Natural killer cell (primary cell): ENCODE data around the gene SPTLC3. TPM values are rescaled to one million over a fixed set of nuclear protein-coding genes. Genes with fewer than 3 reads are reported as not detected.

ENCODE experiments used
- ATAC-seq, 3 donors: fragments of 150-1000 bp in 2 of 3; fragments of 200-7000 bp in 1 of 3; cut with Tn5 transposase; 1 replicate in 1 of 3; 2 replicates in 2 of 3; pipeline ENCODE4 v1.10.0; 2021; ENCODE audit warnings: mild to moderate bottlenecking in 2 of 3, moderate library complexity in 2 of 3
- DNase-seq, 2 donors: peaks; one replicate each; pipeline versions ENCODE4 v3.0.0 to v3.0.0-alpha.2; 2013 to 2021; ENCODE audit warnings: mixed read lengths in 1 of 2
- H3K27ac ChIP-seq: one replicate; pipeline ENCODE4 v1.5.1; 2013; ENCODE audit warnings: mild to moderate bottlenecking, low read length
- H3K27me3 ChIP-seq: one replicate; pipeline ENCODE4 v1.6.1; 2013; ENCODE audit warnings: low read length; ENCODE audit not compliant: control insufficient read depth, insufficient read depth
- H3K36me3 ChIP-seq: one replicate; pipeline ENCODE4 v1.6.1; 2013; ENCODE audit warnings: low read length; ENCODE audit not compliant: control insufficient read depth, insufficient read depth
- H3K4me1 ChIP-seq: one replicate; pipeline ENCODE4 v1.6.1; 2013; ENCODE audit warnings: low read length; ENCODE audit not compliant: control insufficient read depth, insufficient read depth
- H3K4me3 ChIP-seq: one replicate; pipeline ENCODE4 v1.5.1; 2013; ENCODE audit warnings: low read length
- H3K9me3 ChIP-seq: one replicate; pipeline ENCODE4 v1.6.1; 2013; ENCODE audit warnings: low read length; ENCODE audit not compliant: control insufficient read depth, insufficient read depth
- H3K27ac Mint-ChIP-seq, 2 donors: one replicate each; pipeline ENCODE4 v1.8.0; 2022; ENCODE audit warnings: mild to moderate bottlenecking in 2 of 2, mixed read lengths in 2 of 2, moderate library complexity in 1 of 2
- H3K27me3 Mint-ChIP-seq, 2 donors: one replicate each; pipeline ENCODE4 v1.8.0; 2022; ENCODE audit warnings: low read depth in 2 of 2, mixed read lengths in 2 of 2
- H3K36me3 Mint-ChIP-seq: one replicate; pipeline ENCODE4 v1.8.0; 2022; ENCODE audit warnings: mixed read lengths
- H3K4me1 Mint-ChIP-seq, 2 donors: one replicate each; pipeline ENCODE4 v1.8.0; 2022; ENCODE audit warnings: mixed read lengths in 2 of 2
- H3K4me3 Mint-ChIP-seq: one replicate; pipeline ENCODE4 v1.8.0; 2022; ENCODE audit warnings: mild to moderate bottlenecking, moderate library complexity, mixed read lengths
- H3K9me3 Mint-ChIP-seq, 2 donors: one replicate each; pipeline ENCODE4 v1.8.0; 2022; ENCODE audit warnings: mixed read lengths in 2 of 2
- WGBS: methylation state at CpG from one replicate; pipeline ENCODE4 v1.1.7; 2013; ENCODE audit warnings: missing lambda C conversion rate; ENCODE audit not compliant: insufficient coverage; 5-methylcytosine and 5-hydroxymethylcytosine counted together
- intact Hi-C: fragments of 100-400 bp; cut with micrococcal nuclease; formaldehyde crosslinking; loops from one replicate; pipeline ENCODE4 v1.14.2; 2022
- total RNA-seq, 4 donors: library from RNA; stranded (reverse); fragments of 120-200 nt in 1 of 4; gene quantifications; one replicate each; pipeline versions ENCODE4 v1.2.3 to v1.2.4, GENCODE V29; 2013 to 2022
- TF ChIP-seq, protein P1 (sequence below): fragments of 200-600 bp; IDR thresholded peaks from one replicate; pipeline ENCODE4 v1.8.0; 2022; ENCODE audit warnings: antibody characterized with exemption

SPTLC3 gene
- total RNA-seq, 3 donors from 2014 or later (not counting 1 experiment from before 2014, with no cell fraction given): 1.5 to 4.6 (median 1.9) TPM

DNA sequence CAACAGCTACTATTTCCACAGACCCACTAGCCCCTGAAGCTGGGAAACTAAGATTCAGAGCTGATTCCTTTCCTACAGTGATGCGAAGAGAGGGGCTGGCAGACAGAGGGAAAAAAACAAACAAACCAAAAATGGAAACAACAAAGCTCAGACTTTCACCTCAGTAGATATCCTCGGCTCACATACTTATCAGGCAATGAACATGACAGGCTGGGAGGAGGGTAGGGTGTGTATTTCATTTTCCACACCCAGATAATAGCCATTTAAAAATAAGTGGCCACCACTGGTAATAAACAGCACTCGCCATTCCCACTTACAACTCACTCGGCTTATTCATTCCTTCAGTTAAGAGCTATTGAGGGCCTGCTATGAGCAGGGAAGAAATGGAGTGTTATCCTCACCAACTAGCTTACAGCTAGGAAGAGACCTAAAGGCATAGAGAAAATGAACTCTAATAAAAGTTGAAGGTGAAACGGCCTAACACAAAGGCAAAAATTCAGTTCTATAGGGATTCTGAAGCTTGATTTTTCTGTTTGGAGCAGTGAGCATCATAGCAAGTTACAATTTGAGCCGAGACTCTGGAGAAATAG lies 32.0 kb upstream of the SPTLC3 start:
- H3K9me3 ChIP-seq: no peaks in the 10 kb centered on the region
- H3K27me3 ChIP-seq: no peaks in the 10 kb centered on the region
- no peaks in the 10 kb centered on the region for H3K36me3 ChIP-seq
- Mint-ChIP-seq H3K4me3 (no peak overlapping the region), H3K9me3 (no peaks in the 10 kb centered on the region), H3K36me3 (no peaks in the 10 kb centered on the region), H3K27ac (no peak overlapping the region), H3K27me3 (peaks cover 8 to 13% of the 10 kb centered on the region in 2 donors), H3K4me1 (no peaks in the 10 kb centered on the region)
- DNase-seq (no peak), ATAC-seq (no peak)
- TF ChIP-seq, protein P1, sequence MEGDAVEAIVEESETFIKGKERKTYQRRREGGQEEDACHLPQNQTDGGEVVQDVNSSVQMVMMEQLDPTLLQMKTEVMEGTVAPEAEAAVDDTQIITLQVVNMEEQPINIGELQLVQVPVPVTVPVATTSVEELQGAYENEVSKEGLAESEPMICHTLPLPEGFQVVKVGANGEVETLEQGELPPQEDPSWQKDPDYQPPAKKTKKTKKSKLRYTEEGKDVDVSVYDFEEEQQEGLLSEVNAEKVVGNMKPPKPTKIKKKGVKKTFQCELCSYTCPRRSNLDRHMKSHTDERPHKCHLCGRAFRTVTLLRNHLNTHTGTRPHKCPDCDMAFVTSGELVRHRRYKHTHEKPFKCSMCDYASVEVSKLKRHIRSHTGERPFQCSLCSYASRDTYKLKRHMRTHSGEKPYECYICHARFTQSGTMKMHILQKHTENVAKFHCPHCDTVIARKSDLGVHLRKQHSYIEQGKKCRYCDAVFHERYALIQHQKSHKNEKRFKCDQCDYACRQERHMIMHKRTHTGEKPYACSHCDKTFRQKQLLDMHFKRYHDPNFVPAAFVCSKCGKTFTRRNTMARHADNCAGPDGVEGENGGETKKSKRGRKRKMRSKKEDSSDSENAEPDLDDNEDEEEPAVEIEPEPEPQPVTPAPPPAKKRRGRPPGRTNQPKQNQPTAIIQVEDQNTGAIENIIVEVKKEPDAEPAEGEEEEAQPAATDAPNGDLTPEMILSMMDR: no peak
- H3K4me1 ChIP-seq: no peaks in the 10 kb centered on the region
- no peak overlapping the region for H3K4me3 ChIP-seq
- WGBS: 94% methylated on average over 4 of the region's 6 CpGs
- no peak overlapping the region for H3K27ac ChIP-seq
- intact Hi-C loops: no loop called here

DNA sequence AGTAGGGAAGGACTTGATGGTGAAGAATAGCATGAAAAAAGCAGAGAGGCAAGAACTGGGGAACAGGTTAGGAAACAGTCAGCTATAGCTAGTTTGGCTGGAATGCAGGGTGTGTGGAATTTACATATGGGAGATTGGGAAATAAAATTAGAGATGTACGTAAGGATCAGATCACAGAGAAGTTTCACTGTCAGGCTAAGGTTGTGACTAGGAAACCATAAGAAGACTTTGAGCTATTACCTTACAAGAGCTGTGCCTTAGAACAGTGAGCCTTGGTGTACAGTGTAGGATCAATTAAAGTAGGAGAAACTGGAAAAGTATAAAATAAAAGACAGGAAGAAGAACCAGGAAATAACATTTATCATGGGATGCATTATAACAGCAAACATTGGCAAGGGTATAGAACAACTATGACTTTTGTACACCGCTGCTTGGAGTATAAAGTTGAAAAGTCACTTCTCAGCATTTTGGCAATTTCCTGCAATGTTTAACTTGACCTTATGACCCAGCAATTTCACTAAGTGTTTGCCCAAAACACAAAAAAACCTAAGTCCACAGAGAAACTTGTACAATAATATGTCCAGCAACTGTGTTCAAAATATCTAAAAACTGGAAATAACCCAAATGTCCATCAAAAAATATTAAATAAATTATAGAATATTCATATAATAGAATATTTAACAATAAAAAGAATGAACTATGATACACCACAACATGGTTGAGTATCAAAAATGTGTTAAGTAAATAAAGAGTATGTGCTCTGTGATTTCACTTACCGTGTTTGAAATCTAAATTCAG lies 31.2 kb upstream of the SPTLC3 start:
- Histone ChIP-seq H3K36me3 (no peaks in the 10 kb centered on the region), H3K9me3 (no peaks in the 10 kb centered on the region), H3K4me1 (no peaks in the 10 kb centered on the region), H3K27ac (no peak overlapping the region), H3K4me3 (no peak overlapping the region), H3K27me3 (no peaks in the 10 kb centered on the region)
- Mint-ChIP-seq H3K27me3 (peaks cover 8 to 13% of the 10 kb centered on the region in 2 donors), H3K4me1 (no peaks in the 10 kb centered on the region), H3K9me3 (no peaks in the 10 kb centered on the region), H3K4me3 (no peak overlapping the region), H3K27ac (no peak overlapping the region), H3K36me3 (no peaks in the 10 kb centered on the region)
- intact Hi-C loops: no loop called here
- WGBS: 87% methylated on average over 3 of the region's 3 CpGs
- ATAC-seq (no peak), DNase-seq (no peak)
- TF ChIP-seq, protein P1: no peak

DNA sequence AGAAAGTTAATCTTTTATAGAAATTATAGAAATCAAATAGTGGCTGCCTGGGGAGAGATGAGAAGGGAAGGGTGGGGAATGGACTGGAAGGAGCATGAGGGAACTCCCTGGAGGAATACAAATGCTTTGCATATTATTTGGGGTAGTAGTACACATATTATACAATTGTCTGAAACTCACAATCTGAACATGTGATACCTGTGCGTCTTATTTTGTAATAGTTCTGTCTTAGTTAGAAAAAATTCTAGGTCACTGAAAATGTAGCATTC lies 30.7 kb upstream of the SPTLC3 start:
- DNase-seq: no peak
- no CpG with 5 or more reads among the region's 1 CpG for WGBS

More for the DNA sequence above, 30.7 kb upstream of the SPTLC3 start:
- peaks cover 8 to 13% of the 10 kb centered on the region in 2 donors for H3K27me3 Mint-ChIP-seq
- no peaks in the 10 kb centered on the region for H3K9me3 Mint-ChIP-seq
- Histone ChIP-seq H3K4me3 (no peak overlapping the region), H3K4me1 (no peaks in the 10 kb centered on the region), H3K9me3 (no peaks in the 10 kb centered on the region), H3K27ac (no peak overlapping the region), H3K27me3 (no peaks in the 10 kb centered on the region), H3K36me3 (no peaks in the 10 kb centered on the region)
- H3K27ac Mint-ChIP-seq: no peak overlapping the region
- H3K4me3 Mint-ChIP-seq: no peak overlapping the region
- no peaks in the 10 kb centered on the region for H3K4me1 Mint-ChIP-seq
- no peaks in the 10 kb centered on the region for H3K36me3 Mint-ChIP-seq
- intact Hi-C loops: no loop called here
- TF ChIP-seq, protein P1: no peak
- no peak for ATAC-seq
